GM12875 (cell line): ENCODE measurements around the gene NRL.

Experiments used
- H3K4me3 ChIP-seq: one replicate; pipeline ENCODE4 v1.5.1; 2011; ENCODE audit warnings: low read depth, low read length, control low read depth
- TF ChIP-seq, protein P1 (sequence below): IDR thresholded peaks from 2 replicates; pipeline ENCODE4 v1.5.1; 2011; ENCODE audit warnings: low read depth, mild to moderate bottlenecking, control low read depth, inconsistent platforms, low read length, moderate library complexity, borderline replicate concordance; ENCODE audit not compliant: insufficient read depth

The NRL gene

DNA sequence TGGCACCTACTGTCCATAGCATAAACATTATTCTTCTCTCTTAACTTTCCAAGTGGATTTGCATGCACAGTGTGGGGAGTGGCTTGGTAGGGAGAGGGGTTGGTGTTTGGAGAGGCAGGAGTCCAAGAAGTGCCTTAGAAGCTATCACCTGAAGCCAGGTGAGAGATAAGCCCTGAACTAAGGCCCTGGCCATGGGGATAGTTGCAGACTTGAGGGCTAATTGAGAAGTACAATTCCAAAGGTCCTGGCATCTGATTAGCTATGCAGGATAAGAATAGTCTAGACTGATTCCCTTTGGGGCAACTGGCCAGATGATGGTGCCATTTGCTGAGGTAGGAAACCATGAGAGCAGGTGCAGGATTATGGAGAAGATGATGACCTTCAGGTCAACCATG is 22.6 kb downstream of the NRL start:
- TF ChIP-seq, protein P1, sequence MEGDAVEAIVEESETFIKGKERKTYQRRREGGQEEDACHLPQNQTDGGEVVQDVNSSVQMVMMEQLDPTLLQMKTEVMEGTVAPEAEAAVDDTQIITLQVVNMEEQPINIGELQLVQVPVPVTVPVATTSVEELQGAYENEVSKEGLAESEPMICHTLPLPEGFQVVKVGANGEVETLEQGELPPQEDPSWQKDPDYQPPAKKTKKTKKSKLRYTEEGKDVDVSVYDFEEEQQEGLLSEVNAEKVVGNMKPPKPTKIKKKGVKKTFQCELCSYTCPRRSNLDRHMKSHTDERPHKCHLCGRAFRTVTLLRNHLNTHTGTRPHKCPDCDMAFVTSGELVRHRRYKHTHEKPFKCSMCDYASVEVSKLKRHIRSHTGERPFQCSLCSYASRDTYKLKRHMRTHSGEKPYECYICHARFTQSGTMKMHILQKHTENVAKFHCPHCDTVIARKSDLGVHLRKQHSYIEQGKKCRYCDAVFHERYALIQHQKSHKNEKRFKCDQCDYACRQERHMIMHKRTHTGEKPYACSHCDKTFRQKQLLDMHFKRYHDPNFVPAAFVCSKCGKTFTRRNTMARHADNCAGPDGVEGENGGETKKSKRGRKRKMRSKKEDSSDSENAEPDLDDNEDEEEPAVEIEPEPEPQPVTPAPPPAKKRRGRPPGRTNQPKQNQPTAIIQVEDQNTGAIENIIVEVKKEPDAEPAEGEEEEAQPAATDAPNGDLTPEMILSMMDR: no peak

DNA sequence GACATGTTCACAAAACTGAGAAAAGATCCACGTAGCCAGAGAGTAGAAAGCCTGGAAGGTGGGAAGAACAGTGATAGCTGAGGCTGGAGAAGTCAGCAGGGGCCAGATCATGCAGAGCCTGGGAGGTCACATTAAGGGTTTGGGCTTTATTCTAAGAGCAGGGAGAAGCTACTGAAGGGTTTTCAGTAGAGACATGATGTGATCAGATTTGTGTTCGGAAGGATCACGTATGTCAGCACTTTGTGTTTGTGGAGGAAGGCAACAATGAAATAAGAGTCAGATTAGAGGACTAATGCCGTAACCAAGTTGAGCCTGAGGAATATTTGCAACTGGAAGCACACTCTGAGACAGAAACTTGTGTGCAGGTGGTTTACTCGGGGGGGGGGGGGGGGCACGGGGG is 24.9 kb downstream of the NRL start:
- TF ChIP-seq, protein P1: no peak
- no peak overlapping the region for H3K4me3 ChIP-seq

More for the DNA sequence above, 22.6 kb downstream of the NRL start:
- no peak overlapping the region for H3K4me3 ChIP-seq

DNA sequence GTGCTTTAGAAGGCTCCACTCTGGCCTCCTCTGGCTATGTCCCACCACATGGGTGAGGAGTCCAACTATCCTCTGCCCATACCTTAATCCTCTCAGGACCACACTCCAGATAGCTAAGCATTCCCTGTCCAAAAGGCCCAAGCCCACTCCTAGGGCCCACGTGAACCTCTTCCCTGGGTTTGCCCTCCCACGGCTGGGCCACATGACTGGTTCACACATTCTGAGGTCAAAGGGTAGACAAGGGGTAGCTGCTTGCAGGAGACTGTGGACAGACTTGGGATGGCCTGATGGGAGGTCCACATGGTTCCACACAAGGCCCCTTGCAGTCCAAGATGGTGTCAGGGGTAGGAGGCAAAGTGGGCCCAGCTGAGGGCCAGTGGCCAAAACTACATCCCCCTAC is 26.7 kb downstream of the NRL start:
- TF ChIP-seq, protein P1: no peak
- H3K4me3 ChIP-seq: no peak overlapping the region

DNA sequence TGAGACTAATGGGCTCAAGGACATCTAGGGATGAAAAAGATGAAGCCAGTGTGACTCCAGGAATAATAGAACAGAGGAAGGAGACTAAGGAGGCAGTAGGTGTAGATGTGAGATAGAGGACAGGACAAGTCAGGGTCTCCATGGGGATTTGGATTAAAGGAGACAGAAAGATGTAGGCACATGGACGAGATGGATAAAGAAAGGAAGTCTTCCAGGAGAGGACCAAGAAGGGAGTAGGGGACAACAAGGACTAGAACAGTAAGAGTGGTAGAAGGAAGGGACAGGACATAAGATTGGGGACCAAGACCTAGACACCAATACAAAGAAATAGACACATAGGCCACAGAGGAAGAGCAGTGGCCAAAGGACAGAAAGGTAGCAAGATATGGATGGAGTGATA is 27.7 kb downstream of the NRL start:
- H3K4me3 ChIP-seq: no peak overlapping the region

DNA sequence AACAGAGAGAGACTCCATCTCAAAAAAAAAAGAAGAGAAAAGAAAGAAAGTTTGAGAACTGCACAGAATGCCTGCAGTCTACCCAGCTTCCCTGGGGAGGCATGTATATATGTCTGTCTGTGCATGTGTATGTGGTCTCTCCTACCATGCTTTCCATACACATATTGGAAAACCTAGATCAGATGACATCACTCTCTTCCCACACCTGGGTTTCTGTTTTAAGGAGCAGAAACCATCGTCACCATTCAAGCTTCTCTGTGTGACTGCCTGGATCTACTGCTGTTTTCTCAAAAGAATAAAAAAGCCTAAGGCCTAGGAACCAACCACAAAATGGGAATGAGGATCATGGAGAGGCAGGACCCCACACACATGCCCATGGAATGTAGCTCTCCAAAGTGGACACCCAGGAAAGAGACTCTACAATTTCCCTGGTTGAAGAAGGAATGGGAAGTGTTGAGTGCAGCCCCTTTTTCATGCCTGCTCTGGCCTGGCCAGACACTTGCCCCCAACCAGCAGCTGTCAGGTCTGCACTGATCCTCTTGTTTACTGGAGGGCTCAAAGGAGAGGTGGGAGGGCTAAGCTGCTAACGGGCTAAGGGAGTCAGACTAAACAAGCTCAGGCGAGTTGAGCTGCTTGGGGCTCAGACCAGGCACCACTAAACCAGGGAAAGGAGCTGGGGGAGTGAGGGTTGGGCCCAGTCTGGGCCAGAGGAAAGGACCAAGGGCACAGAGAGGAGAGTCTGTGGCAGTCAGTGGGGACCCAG is 28.4 kb downstream of the NRL start:
- H3K4me3 ChIP-seq: no peak overlapping the region
- TF ChIP-seq, protein P1: no peak

More for the DNA sequence above, 27.7 kb downstream of the NRL start:
- TF ChIP-seq, protein P1: no peak

DNA sequence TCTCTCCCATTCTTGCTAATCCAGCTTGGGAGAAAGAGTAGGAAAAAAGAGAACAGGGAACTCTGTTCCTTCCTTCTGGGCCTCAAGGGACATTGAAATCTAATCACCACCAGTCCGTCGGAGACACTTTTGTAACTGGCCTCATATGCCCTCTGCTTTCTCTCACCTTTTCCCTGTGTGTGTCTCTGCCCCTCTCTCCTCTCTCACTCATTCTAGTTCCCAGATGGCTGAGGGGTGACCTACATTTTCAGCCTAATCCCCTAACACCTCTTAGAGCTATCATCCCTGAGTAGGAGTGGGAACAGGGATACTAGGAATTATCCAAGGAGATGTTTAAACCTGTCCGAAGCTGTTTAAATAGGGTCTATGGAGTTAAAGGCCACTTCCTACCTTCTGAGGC is 29.5 kb downstream of the NRL start:
- TF ChIP-seq, protein P1: no peak

DNA sequence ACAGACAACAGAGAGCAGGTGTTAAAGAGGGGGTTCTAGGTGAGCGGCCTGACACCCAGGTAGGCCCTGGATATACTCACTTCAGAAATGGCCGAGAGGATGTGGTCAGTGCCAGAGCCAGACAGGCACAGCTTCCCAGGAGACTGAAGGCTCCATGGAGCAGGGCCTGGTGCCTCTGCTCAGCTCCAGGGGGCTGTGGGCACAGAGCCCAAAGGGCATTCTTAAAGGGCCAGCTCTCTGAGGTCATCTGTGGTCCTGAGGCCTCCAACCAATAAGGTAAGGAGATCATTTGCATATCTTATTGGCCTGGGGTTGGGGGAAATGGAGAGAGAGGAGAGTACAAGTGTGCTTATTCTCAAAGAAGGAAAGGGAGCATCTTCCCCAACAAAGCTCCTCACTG is 30.3 kb downstream of the NRL start:
- TF ChIP-seq, protein P1: no peak
- no peak overlapping the region for H3K4me3 ChIP-seq

More for the DNA sequence above, 29.5 kb downstream of the NRL start:
- no peak overlapping the region for H3K4me3 ChIP-seq
